DOHH2 (cell line): ENCODE measurements around the gene OLR1.

Source experiments
- H3F3A ChIP-seq: fragments of 200-600 bp; sonication (generic), shearing (Covaris generic); 2 replicates; pipeline ENCODE4 v1.6.0; 2016; ENCODE audit warnings: antibody characterized with exemption, mild to moderate bottlenecking; ENCODE audit not compliant: control insufficient read depth, insufficient read depth
- H3K27ac ChIP-seq: fragments of 200-600 bp; sonication (generic); 2 replicates; pipeline ENCODE4 v1.5.1; 2014; ENCODE audit warnings: low read depth, mild to moderate bottlenecking, low read length, moderate library complexity
- H3K27me3 ChIP-seq: fragments of 200-600 bp; sonication (generic); 2 replicates; pipeline ENCODE4 v1.6.1; 2014; ENCODE audit warnings: mild to moderate bottlenecking, low read length, mixed read lengths; ENCODE audit not compliant: control insufficient read depth
- H3K36me3 ChIP-seq: fragments of 200-600 bp; sonication (generic); 2 replicates; pipeline ENCODE4 v1.6.1; 2014; ENCODE audit warnings: mild to moderate bottlenecking, low read length, moderate library complexity, mixed read lengths; ENCODE audit not compliant: control insufficient read depth
- H3K4me1 ChIP-seq: fragments of 200-600 bp; sonication (generic); 2 replicates; pipeline ENCODE4 v1.6.1; 2014; ENCODE audit warnings: mild to moderate bottlenecking, low read length, mixed read lengths; ENCODE audit not compliant: control insufficient read depth
- H3K4me2 ChIP-seq: fragments of 200-600 bp; sonication (generic); 2 replicates; pipeline ENCODE4 v1.6.0; 2014; ENCODE audit warnings: mild to moderate bottlenecking, low read length, moderate library complexity
- H3K4me3 ChIP-seq: fragments of 200-600 bp; sonication (generic); 2 replicates; pipeline ENCODE4 v1.5.1; 2014; ENCODE audit warnings: mild to moderate bottlenecking, low read length, mixed read lengths
- H3K79me2 ChIP-seq: fragments of 200-600 bp; sonication (generic); 2 replicates; pipeline ENCODE4 v1.6.1; 2014; ENCODE audit warnings: mild to moderate bottlenecking, low read length, mixed read lengths; ENCODE audit not compliant: control insufficient read depth
- H3K9me2 ChIP-seq: fragments of 200-600 bp; sonication (generic); replicated peaks from 2 replicates; pipeline ENCODE4 v1.6.1; 2014; ENCODE audit warnings: mild to moderate bottlenecking, low read length, mixed read lengths; ENCODE audit not compliant: control insufficient read depth
- H3K9me3 ChIP-seq: fragments of 200-600 bp; sonication (generic); 2 replicates; pipeline ENCODE4 v1.6.1; 2014; ENCODE audit warnings: antibody characterized with exemption, low read length, mixed read lengths; ENCODE audit not compliant: control insufficient read depth, insufficient read depth
- H4K20me1 ChIP-seq: fragments of 200-600 bp; sonication (generic); 2 replicates; pipeline ENCODE4 v1.6.0; 2014; ENCODE audit warnings: low read depth, mild to moderate bottlenecking, antibody characterized with exemption, low read length, moderate library complexity; ENCODE audit not compliant: control insufficient read depth, insufficient read depth
- CTCF ChIP-seq: fragments of 200-600 bp; sonication (generic); IDR thresholded peaks from one replicate; pipeline ENCODE4 v1.5.1; 2014; ENCODE audit warnings: antibody characterized with exemption, mild to moderate bottlenecking, low read depth, low read length; ENCODE audit not compliant: poor library complexity, severe bottlenecking
- EZH2phosphoT487 ChIP-seq: fragments of 200-600 bp; sonication (generic); IDR thresholded peaks from 2 replicates; pipeline ENCODE4 v1.6.1; 2017; ENCODE audit warnings: borderline replicate concordance, mild to moderate bottlenecking, antibody characterized with exemption, low read length, moderate library complexity, mixed read lengths

The OLR1 gene

GRCh38 chr12:10194160-10194670, 22.3 kb upstream of the OLR1 start:
- H3K36me3 ChIP-seq = no peaks in the 10 kb centered on the region
- H3K79me2 ChIP-seq = no peaks in the 10 kb centered on the region
- no peaks in the 10 kb centered on the region for H3K9me2 ChIP-seq
- no peak overlapping the region for H3K27ac ChIP-seq
- no peaks in the 10 kb centered on the region for H3K9me3 ChIP-seq
- H4K20me1 ChIP-seq = no peaks in the 10 kb centered on the region
- no peak overlapping the region for H3K4me2 ChIP-seq
- H3K4me1 ChIP-seq = peaks cover 37% of the 10 kb centered on the region
- H3K4me3 ChIP-seq = no peak overlapping the region
- peaks cover 38% of the 10 kb centered on the region for H3K27me3 ChIP-seq
- TF ChIP-seq CTCF = no peak
- TF ChIP-seq EZH2phosphoT487 = no peak
- H3F3A ChIP-seq = peaks cover 4% of the 10 kb centered on the region; the same call in 1 of the 2 replicates

- H3K27ac ChIP-seq = no peak overlapping the region
- peaks cover 34% of the 10 kb centered on the region for H3K27me3 ChIP-seq
- no peaks in the 10 kb centered on the region for H3K79me2 ChIP-seq
These were observed 19.9 kb upstream of the OLR1 start for GRCh38 chr12:10191865-10192264.

GRCh38 chr12:10190558-10191388, 18.8 kb upstream of the OLR1 start:
- Histone ChIP-seq H3K9me2 (no peaks in the 10 kb centered on the region), H3K27ac (no peak overlapping the region), H4K20me1 (no peaks in the 10 kb centered on the region), H3K4me2 (no peak overlapping the region), H3K4me3 (no peak overlapping the region), H3K79me2 (no peaks in the 10 kb centered on the region), H3K27me3 (peaks cover 37% of the 10 kb centered on the region), H3K4me1 (peaks cover 22% of the 10 kb centered on the region), H3K36me3 (no peaks in the 10 kb centered on the region), H3F3A (no peaks in the 10 kb centered on the region), H3K9me3 (no peaks in the 10 kb centered on the region)
- TF ChIP-seq EZH2phosphoT487 = no peak
- peak; percentile 85 for TF ChIP-seq CTCF

More at GRCh38 chr12:10191865-10192264, 19.9 kb upstream of the OLR1 start:
- Histone ChIP-seq H4K20me1 (no peaks in the 10 kb centered on the region), H3K9me3 (no peaks in the 10 kb centered on the region), H3K4me3 (no peak overlapping the region), H3K9me2 (no peaks in the 10 kb centered on the region), H3K36me3 (no peaks in the 10 kb centered on the region), H3K4me1 (peaks cover 30% of the 10 kb centered on the region), H3F3A (peaks cover 4% of the 10 kb centered on the region; the same call in 1 of the 2 replicates), H3K4me2 (no peak overlapping the region)
- TF ChIP-seq CTCF = no peak
